Renal pelvis (tissue), 4 donors: ENCODE data around the gene RALGAPA2. TPM values are rescaled to one million over a fixed set of nuclear protein-coding genes. Genes with fewer than 3 reads are reported as not detected.

ENCODE experiments used
- DNase-seq: peaks from one replicate; pipeline ENCODE4 v3.0.0-alpha.2; 2013
- polyA plus RNA-seq, 3 donors: library from polyadenylated mRNA; unstranded; fragments of 120-200 nt; gene quantifications; one replicate each; pipeline ENCODE4 v1.2.1, GENCODE V29; 2013; ENCODE audit not compliant: insufficient read length in 3 of 3

The RALGAPA2 gene
- polyA plus RNA-seq, 3 donors = 16.4 to 22.7 (median 21.8) TPM

DNA sequence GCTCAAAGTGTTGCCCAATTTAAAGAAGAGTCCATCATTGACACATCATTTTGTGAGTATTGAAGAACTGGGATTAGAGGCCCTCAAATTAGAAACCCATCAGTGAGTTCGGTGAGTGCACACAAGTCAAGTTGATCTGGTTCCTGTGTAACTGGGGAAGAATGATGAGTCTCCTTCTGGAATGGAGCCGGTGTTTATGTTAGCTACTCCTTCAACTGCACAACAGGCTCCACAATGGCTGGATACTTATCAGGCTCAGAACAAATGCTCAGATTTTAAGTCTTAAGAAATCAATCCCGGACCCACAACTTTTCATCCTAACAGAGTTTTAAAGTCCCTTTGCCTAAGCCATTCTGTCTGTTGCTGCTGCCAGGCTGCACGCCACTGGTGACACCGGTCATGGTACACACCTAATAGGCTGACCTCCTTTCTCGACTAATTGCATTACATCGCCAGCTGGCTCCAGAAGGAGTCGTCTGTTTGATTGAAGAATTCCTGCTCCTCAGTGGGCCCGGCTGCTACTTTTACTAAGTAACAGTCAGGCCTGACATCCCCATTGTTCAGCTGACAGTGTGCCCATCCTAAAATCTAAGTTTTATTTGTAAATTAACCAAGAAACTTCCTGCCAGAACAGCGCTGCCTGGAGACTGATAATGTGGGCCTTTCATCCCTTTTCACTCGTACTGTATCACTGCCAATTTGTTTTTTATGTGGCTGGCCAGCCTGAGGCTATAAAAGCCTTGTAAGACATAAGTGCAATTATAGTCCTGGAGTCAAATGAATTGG is 214.2 kb downstream of the RALGAPA2 start:
- no peak for DNase-seq

DNA sequence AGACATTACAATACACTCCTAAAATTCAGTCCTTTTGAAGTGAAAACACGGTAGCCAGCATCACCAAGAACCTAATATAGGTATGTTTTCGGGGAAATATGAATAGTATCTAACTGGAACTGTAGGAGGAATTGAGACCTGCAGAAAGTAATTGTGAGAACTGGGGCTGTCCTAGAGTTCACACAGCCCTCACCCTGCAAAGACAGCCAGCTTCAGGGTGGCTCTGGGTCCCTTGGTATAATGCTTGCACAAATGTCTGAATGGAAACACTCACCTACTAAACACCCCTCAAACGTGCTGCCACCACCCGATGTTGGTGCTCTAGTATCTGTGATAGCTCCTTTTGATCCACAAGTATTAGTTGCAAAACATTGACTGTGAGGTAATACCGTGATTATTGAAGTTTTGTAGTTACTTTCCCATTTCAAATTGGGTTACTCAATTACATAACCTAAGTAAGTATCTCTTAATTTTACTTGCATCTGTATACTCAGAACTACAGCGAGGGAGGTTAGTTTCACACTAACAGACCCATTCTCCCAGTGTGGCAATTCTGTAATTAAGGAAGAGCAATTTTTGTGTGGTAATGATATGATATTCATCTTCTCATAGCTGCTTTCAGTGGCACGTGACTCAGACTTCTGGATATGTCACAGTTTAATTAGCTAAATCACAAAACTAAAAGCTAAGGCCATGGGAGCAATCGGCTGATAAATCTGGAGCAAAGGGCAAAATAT is 215.0 kb downstream of the RALGAPA2 start:
- no peak for DNase-seq

DNA sequence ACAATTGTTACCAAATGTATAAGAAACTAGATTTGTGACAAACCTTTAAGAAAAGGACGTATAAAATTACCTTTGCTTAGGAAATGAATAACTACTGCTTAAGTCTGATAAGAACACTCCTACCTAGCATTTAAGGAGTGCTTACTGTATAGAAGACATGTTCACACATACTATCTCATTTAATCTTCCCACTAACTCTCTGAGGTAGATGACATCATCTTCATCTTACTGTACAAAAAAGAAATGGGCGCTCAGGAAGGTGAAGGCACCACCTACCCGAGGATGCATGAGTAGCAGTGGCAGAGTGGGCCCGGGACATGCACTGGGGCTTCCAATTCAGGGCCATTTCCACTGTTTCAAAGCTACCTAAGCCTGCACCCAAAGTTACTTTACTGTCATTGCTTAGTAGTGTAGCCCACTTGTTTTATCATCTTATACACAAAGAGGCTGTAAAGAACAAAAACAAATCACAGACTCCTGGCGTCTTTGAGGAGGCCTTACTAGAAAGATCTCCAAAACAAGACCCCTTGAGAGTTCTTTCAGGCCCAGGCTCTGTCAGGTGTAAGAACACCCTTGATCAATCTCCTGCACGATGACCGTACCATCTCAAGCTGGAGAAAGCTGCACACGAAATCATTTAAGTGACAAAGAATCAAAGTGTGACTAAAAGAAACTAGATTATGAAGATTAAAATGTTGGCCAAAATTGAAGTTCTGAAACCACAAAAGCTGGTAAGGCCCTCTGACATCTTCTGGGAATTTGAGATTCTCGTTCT is 216.5 kb downstream of the RALGAPA2 start:
- no peak for DNase-seq

DNA sequence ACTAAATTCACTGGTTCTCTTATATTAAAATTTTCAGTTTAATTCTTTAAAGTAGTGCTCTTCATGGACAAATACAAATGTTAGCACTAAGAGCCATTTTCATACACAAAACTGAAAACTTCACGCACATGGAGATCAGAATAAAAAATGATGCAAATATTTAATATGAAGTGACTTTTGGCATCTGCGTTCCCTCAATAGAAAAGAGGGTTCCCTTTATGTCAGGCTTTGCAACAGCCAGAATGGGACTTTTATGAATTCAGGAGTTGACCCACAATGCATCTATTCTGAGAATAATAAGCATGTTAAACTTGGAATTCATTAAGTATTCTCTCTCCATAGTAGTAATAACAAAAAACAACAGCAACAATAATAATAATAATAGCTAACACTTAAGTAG is 218.7 kb downstream of the RALGAPA2 start:
- no peak for DNase-seq

DNA sequence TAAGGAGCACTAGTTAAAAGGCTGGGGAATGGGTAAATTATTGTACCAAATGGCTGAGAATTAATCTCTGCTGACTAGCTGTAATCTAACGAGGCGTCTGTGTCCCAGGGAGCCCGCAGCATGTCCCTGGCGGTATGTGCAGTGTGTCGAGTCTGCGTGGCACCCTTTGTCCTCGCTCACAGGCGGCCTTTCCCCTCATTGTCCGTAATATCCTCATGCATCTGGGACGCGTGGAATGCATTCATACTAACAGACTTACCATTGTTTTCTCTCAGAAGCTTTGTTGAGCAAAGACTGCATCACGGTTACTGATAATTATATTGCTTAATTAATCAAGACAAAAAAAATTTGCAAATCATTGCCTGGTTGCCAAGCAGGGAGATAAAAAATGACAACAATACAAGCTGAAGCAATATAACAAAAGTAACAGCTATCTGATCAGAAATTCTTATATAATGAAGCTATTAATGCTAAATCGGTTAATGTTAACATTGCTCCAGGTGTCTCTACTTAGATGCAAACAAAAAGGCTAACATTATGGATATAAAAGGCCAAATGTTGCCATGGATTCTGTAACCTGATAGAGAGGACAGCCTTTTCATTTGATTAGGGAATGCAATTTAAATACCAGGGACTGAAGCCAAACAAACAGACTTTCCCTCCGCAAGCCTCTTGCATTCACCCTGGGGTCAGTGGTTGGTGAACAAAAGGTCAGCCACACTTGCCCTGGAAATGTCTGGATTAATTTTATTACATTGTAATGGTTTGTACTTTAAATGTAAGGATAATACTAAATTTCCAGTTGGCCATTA is 219.7 kb downstream of the RALGAPA2 start:
- no peak for DNase-seq

DNA sequence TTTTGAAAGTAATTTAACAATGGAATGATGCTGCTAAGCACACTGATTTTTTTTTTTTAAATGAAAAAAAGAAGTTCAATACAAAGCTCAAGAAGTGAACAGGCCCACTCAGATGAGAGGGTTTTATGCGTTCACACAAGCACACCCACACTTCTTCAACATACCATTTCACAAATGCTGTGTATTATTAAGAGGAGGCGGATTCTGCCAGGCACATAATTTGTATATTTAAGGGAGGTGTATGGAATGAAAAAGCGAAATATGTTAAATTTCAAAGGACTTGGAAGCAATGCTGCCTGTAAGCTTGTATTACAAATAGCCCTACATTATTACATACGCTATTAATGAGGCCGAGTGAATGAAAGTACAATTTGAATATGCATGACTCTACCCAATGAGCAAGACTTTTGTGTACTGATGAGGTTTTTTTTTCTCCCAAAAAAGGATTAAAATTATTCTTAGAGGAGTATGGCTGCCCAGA is 220.6 kb downstream of the RALGAPA2 start:
- DNase-seq = no peak

DNA sequence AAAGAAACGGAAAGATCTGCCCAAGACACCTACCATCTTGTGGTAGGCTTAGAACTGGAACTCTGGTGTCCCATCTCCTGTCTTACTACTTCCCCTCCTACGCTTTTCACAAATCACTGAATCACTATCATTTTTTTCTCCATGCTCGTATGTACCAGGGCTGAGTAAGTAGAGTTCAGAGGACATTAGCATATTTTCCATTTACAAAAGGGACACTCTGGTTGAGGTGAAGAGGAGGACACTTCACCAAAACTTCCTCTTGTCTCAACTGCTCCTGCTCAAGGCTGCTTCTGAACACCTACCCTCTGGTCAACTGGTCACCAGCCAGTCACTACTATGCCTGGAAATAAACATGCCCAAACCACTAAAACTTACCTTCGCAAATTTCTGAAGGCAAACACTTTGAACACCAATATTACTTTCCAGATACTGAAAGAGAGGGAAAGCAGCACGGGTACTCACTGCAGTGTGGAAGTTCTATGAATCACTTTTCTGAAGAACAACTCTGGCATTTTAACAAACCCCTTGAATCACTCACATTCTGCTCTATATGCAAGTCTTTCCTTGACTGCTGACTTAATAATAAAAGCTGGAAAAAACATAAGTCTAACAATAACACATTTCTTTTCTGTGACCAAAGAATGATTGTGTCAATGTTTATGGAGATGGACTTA is 221.2 kb downstream of the RALGAPA2 start:
- DNase-seq = no peak

DNA sequence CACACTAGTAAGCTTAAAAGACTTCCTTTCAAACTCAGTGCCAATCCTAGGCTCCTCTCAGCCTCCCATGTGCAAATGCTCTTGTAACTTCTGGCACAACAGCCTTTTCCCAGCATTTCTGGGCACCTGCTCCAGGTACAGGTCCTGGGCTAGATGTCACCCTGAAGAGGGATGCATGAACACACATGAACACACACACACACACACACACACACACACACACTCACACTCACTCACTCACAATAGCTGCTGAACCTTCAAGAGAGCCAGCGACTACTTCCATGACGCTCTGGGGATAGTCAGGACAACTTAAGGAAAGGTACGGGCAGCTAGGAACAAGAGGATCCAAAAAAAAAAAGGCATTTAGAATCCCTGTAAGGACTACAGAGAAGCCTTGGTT is 221.8 kb downstream of the RALGAPA2 start:
- no peak for DNase-seq

DNA sequence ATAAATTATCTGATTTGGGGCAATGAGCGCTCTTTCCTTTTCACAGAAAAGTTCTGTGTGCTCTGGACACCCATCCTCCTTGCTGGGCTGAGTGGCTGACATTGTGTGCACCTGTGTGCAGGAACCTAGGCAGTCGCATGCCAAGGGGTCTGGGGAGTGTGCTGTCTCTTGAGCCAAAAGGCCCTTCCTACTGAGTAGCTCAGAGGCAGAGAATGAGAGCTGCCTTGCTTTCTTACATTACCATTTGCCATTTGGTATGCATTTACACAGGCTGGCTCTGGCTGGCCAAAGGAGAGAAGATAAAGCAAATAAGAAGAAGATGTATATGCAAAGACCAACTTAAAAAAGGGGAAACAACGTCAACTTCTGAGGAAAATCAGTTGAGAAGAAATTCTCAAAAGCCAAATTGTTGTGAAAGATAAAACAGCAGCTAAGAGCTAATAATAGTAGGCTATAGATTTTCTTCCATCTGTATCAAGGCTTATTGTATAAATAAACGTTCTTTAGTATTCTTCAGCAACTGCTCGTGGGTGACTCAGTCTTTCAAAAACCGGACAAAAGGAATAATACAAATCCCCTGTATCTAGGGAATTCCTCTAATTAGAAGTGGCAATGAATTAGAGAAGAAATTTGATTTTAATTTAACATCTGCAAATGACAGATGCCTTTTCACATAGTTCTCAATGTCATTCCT is 222.6 kb downstream of the RALGAPA2 start:
- DNase-seq = no peak

DNA sequence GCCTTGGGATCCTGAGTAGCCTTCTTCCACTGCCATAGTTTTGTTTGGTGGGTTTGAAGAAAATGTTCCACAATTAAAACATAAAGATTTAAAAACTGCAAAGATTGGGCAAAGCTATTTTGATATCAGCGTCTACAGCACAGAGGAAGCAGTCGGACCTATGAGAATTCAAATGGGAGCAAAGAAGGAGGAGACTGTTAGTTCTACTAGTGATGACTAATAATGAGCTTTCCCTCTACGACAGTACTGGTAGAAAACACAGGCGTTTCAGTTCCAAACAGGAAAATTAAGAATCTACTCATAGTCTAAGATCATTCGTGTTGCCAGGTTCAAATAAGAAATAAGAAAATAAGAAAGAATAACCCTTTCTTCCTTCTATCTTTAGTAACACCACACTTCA is 223.4 kb downstream of the RALGAPA2 start:
- DNase-seq = no peak

DNA sequence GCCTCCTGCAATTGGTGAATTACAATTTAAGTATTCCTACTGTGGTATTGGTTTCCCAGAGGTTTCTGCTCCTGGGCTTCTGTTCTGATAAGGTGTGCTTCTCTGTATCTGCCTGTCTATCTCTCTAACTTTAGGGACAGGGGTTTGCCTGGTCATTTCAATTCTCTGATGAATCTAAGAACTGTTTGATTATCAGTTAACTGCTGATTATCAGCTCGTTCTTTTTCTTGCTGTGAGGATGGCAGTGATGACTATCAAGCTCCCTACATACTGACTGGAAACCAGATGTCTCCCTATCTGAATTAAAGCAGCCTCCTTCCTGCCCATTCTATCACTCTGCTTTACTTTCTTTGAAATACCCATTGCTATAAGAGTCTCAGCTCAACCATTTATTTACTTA is 224.1 kb downstream of the RALGAPA2 start:
- DNase-seq = no peak

DNA sequence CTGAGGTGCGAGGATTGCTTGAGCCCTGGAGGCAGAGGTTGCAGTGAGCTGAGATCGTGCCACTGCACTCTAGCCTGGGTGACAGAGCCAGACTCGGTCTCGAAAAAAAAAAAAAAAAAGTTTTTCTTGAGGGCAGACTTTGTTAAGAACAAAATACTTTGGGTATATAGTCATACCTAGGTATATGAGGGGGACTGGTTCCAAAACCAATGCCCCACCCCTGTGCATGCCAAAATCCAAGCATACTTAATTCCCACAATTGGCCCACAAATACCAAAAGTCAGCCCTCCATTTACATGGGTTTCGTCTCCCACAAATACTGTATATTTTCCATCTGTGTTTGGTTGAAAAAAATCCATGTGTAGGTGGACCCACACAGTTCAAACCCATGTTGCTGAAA is 224.6 kb downstream of the RALGAPA2 start:
- no peak for DNase-seq

DNA sequence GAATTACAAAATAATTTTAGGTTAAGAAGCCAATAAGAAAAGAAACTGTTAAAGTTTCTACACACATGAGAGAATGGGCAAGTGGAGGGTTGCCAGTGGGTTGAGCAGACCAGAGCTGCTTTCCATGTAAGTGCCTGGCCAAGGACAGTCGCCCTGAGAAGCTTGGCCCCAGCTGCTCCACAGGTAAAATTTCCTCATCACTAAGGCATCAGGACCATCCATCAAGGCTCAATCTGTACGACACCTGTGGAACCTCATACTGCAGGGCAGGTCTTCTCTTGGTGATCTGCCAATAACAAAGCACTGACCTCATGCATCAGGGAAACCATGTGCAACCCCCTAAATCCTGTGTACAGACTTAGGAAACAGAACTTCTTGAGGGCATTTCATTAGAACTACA is 229.1 kb downstream of the RALGAPA2 start:
- DNase-seq = no peak

DNA sequence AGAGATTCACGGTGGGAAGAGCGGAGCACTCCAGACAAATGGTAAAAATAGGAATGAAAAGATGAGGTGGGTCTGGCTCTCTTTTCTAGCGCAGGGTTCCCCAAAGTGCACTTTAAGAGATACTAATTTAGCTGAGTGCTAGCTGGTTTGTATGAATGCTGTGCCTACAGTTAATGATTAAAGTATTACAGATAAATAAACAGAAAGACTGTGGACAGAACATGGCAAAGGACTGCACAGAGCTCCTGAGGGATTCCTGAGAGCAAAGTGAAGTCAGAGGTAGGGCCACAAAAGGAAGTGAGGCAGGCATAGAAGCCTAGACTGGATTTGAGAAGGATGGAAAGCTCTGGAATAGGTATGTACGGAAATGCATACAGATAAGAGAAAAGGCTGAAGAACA is 230.0 kb downstream of the RALGAPA2 start:
- DNase-seq = no peak

DNA sequence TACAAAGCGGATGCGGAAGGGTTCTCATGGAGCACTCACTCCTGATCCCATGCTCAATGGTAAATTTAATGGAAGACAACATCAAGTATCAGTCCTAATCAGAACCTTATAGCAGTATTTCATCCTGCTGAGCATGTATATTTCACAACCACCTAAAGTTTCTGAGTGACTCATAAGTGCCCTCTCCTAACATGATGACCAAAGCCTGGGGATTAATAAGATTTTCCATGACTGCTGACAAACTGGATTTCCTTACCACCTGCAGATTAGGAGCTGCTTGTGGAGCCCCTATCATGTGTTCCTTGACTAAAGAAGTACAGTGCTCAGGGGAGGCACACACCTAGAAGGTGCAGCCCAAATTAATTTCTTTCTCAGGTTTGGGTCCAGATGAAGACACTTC is 231.8 kb downstream of the RALGAPA2 start:
- no peak for DNase-seq

DNA sequence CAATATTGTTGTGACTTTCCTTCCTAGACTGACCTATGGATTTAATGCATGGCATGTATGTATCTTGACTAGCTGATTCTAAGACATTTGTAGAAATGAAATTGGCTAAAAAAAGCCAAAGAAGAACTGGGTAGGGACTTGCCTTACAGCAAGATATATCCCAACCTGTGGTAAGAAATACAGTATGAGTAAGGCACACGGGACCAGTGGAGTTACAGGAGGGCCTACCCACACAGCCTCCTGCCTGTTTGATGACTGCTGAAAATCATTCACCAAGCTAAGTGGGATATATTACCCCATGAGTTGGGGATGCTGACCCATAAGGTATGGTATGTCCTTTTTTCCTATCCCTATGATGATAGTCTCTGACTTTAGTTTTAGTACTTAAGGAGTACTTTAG is 232.3 kb downstream of the RALGAPA2 start:
- no peak for DNase-seq

DNA sequence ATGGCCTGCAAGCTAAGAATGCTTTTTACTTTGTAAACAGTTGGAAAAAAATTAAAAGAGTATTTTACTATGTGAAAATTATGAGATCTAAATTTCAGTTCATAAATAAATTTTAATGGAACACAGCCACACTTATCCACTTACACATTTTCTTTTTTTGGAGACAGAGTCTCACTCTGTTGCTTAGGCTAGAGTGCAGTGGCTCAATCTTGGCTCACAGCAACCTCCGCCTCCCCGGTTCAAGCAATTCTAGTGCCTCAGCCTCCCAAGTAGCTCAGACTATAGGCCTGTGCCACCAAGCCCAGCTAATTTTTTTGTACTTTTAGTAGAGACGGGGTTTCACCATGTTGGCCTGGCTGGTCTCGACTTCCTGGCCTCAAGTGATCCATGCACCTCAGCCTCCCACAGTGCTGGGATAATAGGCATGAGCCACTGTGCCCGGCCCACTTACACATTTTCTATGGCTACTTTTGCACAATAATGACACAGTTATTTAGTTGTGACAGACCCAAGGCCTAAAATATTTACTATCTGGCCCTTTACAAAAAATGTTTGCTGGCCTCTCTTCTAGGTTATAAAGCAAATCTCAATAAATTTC is 234.9 kb downstream of the RALGAPA2 start:
- DNase-seq = no peak

DNA sequence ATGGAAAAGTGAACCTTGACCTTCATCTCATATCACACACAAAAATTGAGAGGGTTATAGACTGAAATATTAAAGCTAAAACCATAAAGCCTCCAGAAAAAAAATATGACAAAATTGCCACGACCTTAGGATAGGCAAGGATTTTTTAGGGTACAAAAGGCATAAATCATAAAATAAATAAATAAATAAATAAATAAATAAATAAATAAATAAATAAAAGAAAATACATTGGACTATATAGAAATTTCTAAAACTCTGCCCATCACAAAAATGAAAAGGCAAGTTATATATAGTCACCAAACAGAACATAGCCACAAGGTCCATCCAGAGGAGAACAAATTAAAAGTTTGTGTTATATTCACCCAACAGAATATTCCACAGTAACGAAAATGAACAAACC is 235.9 kb downstream of the RALGAPA2 start:
- DNase-seq = no peak

DNA sequence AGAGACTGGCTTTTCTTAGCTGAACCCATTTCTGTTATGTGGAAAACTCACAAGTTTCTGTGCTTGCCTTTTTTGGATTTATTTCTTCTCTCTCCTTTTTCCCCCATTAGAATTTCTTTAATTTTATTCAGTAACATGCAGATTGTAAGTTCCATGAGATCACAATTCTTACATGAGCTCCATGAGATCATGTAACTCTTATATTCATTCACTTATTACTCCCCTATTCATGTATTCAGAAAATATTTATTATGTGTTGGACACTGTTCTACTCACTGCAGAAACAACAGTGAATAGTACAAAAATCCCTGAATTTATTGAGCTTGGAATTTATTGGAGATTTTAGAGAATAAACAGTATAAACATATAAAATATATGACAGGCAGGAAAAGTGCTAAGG is 238.8 kb downstream of the RALGAPA2 start:
- DNase-seq = no peak

DNA sequence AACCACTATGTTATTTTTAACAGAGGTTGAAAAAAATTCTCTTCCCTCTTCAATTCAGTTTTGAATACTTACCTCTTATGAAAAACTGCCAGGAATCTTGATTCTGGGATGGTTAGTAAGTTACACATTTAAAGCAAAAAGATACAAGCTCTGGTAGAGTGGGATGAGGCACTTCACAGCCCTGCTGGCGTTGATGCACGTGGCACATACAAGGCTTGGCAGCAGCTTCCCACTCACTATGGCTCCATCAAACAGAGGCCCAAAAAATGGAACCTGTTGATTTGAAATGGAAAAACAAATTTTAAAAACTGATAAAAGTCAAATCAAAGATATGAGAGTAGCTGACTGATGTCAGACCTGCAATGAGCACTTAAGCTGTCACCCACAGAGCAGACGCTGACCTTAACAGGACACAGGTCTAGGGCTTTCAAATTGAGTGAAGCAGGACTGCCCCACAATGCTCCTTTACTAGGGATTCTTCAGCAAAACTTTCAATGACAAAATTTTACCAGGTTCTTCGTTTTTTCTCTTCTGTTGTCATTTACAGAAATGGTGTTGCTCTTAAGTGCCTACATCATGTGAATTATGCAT is 239.7 kb downstream of the RALGAPA2 start:
- DNase-seq = no peak
